Adrenal gland (tissue), 5 donors: ENCODE results near the gene SYNJ2.

ENCODE experiments used
- CTCF ChIP-seq, 6 experiments: fragments of 450-650 bp in 4 of 6; fragments of 200-600 bp in 2 of 6; sonication (generic) in 1 of 6; IDR thresholded peaks; 1 replicate in 5 of 6; 2 replicates in 1 of 6; pipeline versions ENCODE4 v1.5.1 to v1.8.0; 2016 to 2021; ENCODE audit warnings: antibody characterized with exemption in 6 of 6, mild to moderate bottlenecking in 2 of 6, moderate library complexity in 1 of 6
- POLR2A ChIP-seq, 2 donors: fragments of 450-650 bp; IDR thresholded peaks; one replicate each; pipeline ENCODE4 v1.6.1; 2017; ENCODE audit warnings: antibody characterized with exemption in 2 of 2, mild to moderate bottlenecking in 2 of 2, moderate library complexity in 1 of 2
- donor health status: DM: no; HTN: no; CAD: no.

- TF ChIP-seq CTCF (IDR thresholded peaks at IDR 0.05) = no peak
- TF ChIP-seq POLR2A (IDR thresholded peaks at IDR 0.05) = no peak
Measured at GRCh38 chr6:158031381-158032353, 50.0 kb downstream of the SYNJ2 start.
